AG20443 (cell line): ENCODE measurements around the gene MTCL1.

Experiments used
- DNase-seq: peaks from one replicate; pipeline ENCODE4 v3.0.0; 2012; ENCODE audit warnings: low spot score, mixed read lengths

Gene MTCL1

GRCh38 chr18:8810157-8810556, 104.8 kb downstream of the MTCL1 start:
- DNase-seq, result no peak

- no peak for DNase-seq
Observed at GRCh38 chr18:8811115-8811514, 105.8 kb downstream of the MTCL1 start.

GRCh38 chr18:8812631-8813030, 107.3 kb downstream of the MTCL1 start:
- peak; percentile 54 for DNase-seq

GRCh38 chr18:8813611-8814010, 108.3 kb downstream of the MTCL1 start:
- DNase-seq, result peak; percentile 59

GRCh38 chr18:8814206-8814605, 108.8 kb downstream of the MTCL1 start:
- DNase-seq, result peak; percentile 35

GRCh38 chr18:8816220-8816619, 110.9 kb downstream of the MTCL1 start:
- DNase-seq, result no peak

GRCh38 chr18:8816816-8817215, 111.5 kb downstream of the MTCL1 start:
- peak; percentile 61 for DNase-seq

GRCh38 chr18:8818982-8819381, 113.6 kb downstream of the MTCL1 start:
- no peak for DNase-seq

- no peak for DNase-seq
Observed at GRCh38 chr18:8820396-8821082, 115.2 kb downstream of the MTCL1 start.

GRCh38 chr18:8821083-8821465, 115.7 kb downstream of the MTCL1 start:
- no peak for DNase-seq

GRCh38 chr18:8821531-8821930, 116.2 kb downstream of the MTCL1 start:
- no peak for DNase-seq

GRCh38 chr18:8822643-8823042, 117.3 kb downstream of the MTCL1 start:
- no peak for DNase-seq

- DNase-seq, result no peak
Observed at GRCh38 chr18:8823530-8823929, 118.2 kb downstream of the MTCL1 start.

- no peak for DNase-seq
Observed at GRCh38 chr18:8824846-8825245, 119.5 kb downstream of the MTCL1 start.

GRCh38 chr18:8825273-8825672, 119.9 kb downstream of the MTCL1 start:
- DNase-seq, result no peak

GRCh38 chr18:8825729-8826375, 120.5 kb downstream of the MTCL1 start:
- no peak for DNase-seq

GRCh38 chr18:8826514-8826913, 121.2 kb downstream of the MTCL1 start:
- no peak for DNase-seq

- DNase-seq, result no peak
Observed at GRCh38 chr18:8826971-8827370, 121.6 kb downstream of the MTCL1 start.

- DNase-seq, result no peak
Observed at GRCh38 chr18:8828300-8828699, 122.9 kb downstream of the MTCL1 start.

GRCh38 chr18:8828798-8829197, 123.4 kb downstream of the MTCL1 start:
- no peak for DNase-seq

- DNase-seq, result no peak
Observed at GRCh38 chr18:8830067-8831060, 125.0 kb downstream of the MTCL1 start.

GRCh38 chr18:8831112-8831511, 125.8 kb downstream of the MTCL1 start:
- DNase-seq, result no peak

GRCh38 chr18:8831531-8831930, 126.2 kb downstream of the MTCL1 start:
- DNase-seq, result no peak
